ENCODE results near the gene TMEM30B. TPM values are rescaled to one million over a fixed set of nuclear protein-coding genes. Genes with fewer than 3 reads are reported as not detected.

Gene TMEM30B
- total and polyA plus RNA-seq, 10 of the 15 experiments (the other 5 are each of a cell fraction or from before 2014, with no cell fraction given) = 0.10 TPM; not detected in 9

DNA sequence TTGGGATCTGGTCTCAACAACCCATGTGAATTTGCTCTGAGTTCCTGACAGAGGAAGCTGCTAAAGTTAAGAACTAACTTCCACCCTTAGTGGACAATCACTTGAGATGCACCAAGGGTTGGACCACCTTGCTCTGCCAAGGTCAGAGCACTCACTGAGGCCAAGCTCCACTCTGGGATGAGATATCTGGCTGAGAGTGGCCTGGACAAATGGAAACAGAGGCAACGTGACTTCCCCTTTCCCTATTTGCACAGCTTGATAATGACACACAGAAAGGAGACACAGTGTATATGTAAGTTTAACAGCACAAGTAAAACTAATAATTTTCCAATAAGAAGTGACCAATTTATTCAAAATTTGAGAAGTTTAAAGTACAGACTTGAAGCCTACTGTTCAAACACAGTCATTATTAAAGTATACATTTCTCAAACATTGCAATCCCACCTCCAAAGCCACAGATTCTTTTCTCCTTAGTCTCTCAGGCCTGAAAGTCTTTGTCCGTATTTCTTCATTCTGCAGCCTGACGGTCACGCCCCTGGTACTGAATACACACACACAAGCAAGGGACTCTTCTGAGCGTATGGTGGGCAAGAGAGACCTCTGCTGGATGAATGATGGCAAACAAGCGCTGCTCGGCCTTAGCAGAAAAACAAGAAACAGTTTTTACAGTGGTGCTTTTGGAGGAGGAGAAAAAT, 28.6 kb downstream of the TMEM30B start:
- in situ Hi-C loops (cut with MboI) = loop anchor here (5.0 to 10.0 kb wide), 3 partner anchors 225 to 898 kb away; no protein-coding TSS in a partner anchor
- Histone ChIP-seq H3K4me3 (no peak overlapping the region), H3K4me1 (ENCODE audit: control insufficient read depth, insufficient read depth, low read length) (no peaks in the 10 kb centered on the region), H3K4me2 (ENCODE audit: control insufficient read depth, insufficient read depth) (no peak overlapping the region), H3K9me3 (replicated peaks; ENCODE audit: control insufficient read depth, insufficient read depth, low read length) (no peaks in the 10 kb centered on the region), H3K79me2 (ENCODE audit: control insufficient read depth, insufficient read depth, low read length) (no peaks in the 10 kb centered on the region), H2AFZ (ENCODE audit: control insufficient read depth, low read depth, low read length) (no peak overlapping the region; the same call in 1 of the 2 replicates), H3K27ac (ENCODE audit: control insufficient read depth, insufficient read depth) (no peak overlapping the region), H3K9ac (ENCODE audit: control insufficient read depth, insufficient read depth, low read length) (no peak overlapping the region), H3K36me3 (ENCODE audit: control insufficient read depth in 2 of 2, insufficient read depth in 2 of 2, low read length in 1 of 2) (no peaks in the 10 kb centered on the region), H4K20me1 (ENCODE audit: control insufficient read depth, insufficient read depth) (no peaks in the 10 kb centered on the region), H3K27me3 (replicated peaks in 1 of 2; ENCODE audit: control insufficient read depth in 2 of 2, insufficient read depth in 2 of 2, low read length in 1 of 2) (no peaks in the 10 kb centered on the region)
- ChIA-PET SMC1A (ENCODE audit: uncharacterized antibody, unreplicated experiment) (interaction anchor here (0.6 to 5.1 kb wide), 14 partner anchors 14 to 920 kb away, joined by 3 to 34 read pairs (median 3); no protein-coding TSS in a partner anchor), RAD21 (ENCODE audit: unreplicated experiment) (interaction anchor here (0.6 to 4.8 kb wide), 7 partner anchors 220 to 904 kb away, joined by 3 to 36 read pairs (median 4); no protein-coding TSS in a partner anchor), POLR2A (no interaction called here), CTCF (interaction anchor here (0.5 to 5.5 kb wide), 27 partner anchors 9 to 925 kb away, joined by 3 to 72 read pairs (median 4); no protein-coding TSS in a partner anchor)
- BruUV-seq (replicated peaks) = no TSS peak
- DNase-seq (ENCODE audit: low read depth, low spot score) = peak; percentile 27
- intact Hi-C loops (cut with micrococcal nuclease; ENCODE audit: unreplicated experiment) = loop anchor here (1.0 to 10.0 kb wide), 4 partner anchors 227 to 902 kb away; partner anchors contain the start of gene SIX4
- FAIRE-seq = peak; percentile 81
- 4% methylated on average over 7 of the region's 7 CpGs for WGBS (ENCODE audit: insufficient coverage, insufficient replicate concordance, low lambda C conversion rate, missing lambda C conversion rate)
- peak; percentile 99 for ATAC-seq
- TF ChIP-seq, protein P1, sequence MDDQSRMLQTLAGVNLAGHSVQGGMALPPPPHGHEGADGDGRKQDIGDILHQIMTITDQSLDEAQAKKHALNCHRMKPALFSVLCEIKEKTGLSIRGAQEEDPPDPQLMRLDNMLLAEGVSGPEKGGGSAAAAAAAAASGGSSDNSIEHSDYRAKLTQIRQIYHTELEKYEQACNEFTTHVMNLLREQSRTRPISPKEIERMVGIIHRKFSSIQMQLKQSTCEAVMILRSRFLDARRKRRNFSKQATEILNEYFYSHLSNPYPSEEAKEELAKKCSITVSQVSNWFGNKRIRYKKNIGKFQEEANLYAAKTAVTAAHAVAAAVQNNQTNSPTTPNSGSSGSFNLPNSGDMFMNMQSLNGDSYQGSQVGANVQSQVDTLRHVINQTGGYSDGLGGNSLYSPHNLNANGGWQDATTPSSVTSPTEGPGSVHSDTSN (IDR thresholded peaks at IDR 0.05; ENCODE audit: insufficient replicate concordance, low read depth, low read length) = no peak
- TF ChIP-seq, protein P2, sequence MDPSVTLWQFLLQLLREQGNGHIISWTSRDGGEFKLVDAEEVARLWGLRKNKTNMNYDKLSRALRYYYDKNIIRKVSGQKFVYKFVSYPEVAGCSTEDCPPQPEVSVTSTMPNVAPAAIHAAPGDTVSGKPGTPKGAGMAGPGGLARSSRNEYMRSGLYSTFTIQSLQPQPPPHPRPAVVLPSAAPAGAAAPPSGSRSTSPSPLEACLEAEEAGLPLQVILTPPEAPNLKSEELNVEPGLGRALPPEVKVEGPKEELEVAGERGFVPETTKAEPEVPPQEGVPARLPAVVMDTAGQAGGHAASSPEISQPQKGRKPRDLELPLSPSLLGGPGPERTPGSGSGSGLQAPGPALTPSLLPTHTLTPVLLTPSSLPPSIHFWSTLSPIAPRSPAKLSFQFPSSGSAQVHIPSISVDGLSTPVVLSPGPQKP (IDR thresholded peaks at IDR 0.05; ENCODE audit: low read depth, low read length) = no peak
- TF ChIP-seq FOXM1 (IDR thresholded peaks at IDR 0.05; ENCODE audit: low read depth, low read length) (no peak), YY1 (IDR thresholded peaks at IDR 0.05; ENCODE audit: low read depth, low read length) (peak; percentile 69; the same call in 1 of the 2 replicates), RB1 (IDR thresholded peaks at IDR 0.05; ENCODE audit: borderline replicate concordance) (peak; percentile 24; the same call in 1 of the 2 replicates), TARDBP (IDR thresholded peaks at IDR 0.05; ENCODE audit: borderline replicate concordance) (no peak), SMC3 (IDR thresholded peaks at IDR 0.05; ENCODE audit: borderline replicate concordance, low read length) (peak; percentile 97), PAX8 (IDR thresholded peaks at IDR 0.05) (no peak), RUNX3 (IDR thresholded peaks at IDR 0.05; ENCODE audit: low read length) (no peak), EED (IDR thresholded peaks at IDR 0.05; ENCODE audit: low read depth) (no peak), ZNF274 (IDR thresholded peaks at IDR 0.05; ENCODE audit: insufficient read depth, insufficient read length) (no peak)
- TF ChIP-seq, protein P3, sequence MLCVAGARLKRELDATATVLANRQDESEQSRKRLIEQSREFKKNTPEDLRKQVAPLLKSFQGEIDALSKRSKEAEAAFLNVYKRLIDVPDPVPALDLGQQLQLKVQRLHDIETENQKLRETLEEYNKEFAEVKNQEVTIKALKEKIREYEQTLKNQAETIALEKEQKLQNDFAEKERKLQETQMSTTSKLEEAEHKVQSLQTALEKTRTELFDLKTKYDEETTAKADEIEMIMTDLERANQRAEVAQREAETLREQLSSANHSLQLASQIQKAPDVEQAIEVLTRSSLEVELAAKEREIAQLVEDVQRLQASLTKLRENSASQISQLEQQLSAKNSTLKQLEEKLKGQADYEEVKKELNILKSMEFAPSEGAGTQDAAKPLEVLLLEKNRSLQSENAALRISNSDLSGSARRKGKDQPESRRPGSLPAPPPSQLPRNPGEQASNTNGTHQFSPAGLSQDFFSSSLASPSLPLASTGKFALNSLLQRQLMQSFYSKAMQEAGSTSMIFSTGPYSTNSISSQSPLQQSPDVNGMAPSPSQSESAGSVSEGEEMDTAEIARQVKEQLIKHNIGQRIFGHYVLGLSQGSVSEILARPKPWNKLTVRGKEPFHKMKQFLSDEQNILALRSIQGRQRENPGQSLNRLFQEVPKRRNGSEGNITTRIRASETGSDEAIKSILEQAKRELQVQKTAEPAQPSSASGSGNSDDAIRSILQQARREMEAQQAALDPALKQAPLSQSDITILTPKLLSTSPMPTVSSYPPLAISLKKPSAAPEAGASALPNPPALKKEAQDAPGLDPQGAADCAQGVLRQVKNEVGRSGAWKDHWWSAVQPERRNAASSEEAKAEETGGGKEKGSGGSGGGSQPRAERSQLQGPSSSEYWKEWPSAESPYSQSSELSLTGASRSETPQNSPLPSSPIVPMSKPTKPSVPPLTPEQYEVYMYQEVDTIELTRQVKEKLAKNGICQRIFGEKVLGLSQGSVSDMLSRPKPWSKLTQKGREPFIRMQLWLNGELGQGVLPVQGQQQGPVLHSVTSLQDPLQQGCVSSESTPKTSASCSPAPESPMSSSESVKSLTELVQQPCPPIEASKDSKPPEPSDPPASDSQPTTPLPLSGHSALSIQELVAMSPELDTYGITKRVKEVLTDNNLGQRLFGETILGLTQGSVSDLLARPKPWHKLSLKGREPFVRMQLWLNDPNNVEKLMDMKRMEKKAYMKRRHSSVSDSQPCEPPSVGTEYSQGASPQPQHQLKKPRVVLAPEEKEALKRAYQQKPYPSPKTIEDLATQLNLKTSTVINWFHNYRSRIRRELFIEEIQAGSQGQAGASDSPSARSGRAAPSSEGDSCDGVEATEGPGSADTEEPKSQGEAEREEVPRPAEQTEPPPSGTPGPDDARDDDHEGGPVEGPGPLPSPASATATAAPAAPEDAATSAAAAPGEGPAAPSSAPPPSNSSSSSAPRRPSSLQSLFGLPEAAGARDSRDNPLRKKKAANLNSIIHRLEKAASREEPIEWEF (IDR thresholded peaks at IDR 0.05; ENCODE audit: insufficient replicate concordance, low read depth, low read length) = no peak
- TF ChIP-seq, protein P4, sequence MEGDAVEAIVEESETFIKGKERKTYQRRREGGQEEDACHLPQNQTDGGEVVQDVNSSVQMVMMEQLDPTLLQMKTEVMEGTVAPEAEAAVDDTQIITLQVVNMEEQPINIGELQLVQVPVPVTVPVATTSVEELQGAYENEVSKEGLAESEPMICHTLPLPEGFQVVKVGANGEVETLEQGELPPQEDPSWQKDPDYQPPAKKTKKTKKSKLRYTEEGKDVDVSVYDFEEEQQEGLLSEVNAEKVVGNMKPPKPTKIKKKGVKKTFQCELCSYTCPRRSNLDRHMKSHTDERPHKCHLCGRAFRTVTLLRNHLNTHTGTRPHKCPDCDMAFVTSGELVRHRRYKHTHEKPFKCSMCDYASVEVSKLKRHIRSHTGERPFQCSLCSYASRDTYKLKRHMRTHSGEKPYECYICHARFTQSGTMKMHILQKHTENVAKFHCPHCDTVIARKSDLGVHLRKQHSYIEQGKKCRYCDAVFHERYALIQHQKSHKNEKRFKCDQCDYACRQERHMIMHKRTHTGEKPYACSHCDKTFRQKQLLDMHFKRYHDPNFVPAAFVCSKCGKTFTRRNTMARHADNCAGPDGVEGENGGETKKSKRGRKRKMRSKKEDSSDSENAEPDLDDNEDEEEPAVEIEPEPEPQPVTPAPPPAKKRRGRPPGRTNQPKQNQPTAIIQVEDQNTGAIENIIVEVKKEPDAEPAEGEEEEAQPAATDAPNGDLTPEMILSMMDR (IDR thresholded peaks at IDR 0.05 in 2 of 3, conservative IDR thresholded peaks at IDR 0.05 in 1 of 3; ENCODE audit: control insufficient read depth in 2 of 3, extremely low read depth in 1 of 3, insufficient read depth in 1 of 3, low read depth in 3 of 3, low read length in 3 of 3) = peak; percentile 83 to 90 (median 86)
